GM21576 (cell line): Measurements from ENCODE around the gene ZSWIM6.

Experiments used
- ATAC-seq: cut with Tn5 transposase; IDR thresholded peaks from one replicate; pipeline ENCODE4 v1.9.1; 2021; ENCODE audit warnings: mild to moderate bottlenecking, moderate library complexity; ENCODE audit not compliant: unreplicated experiment

The ZSWIM6 gene

GRCh38 chr5:61526207-61526519 lies 194.1 kb downstream of the ZSWIM6 start:
- no peak for ATAC-seq

- no peak for ATAC-seq
Measured at GRCh38 chr5:61532983-61533382, 200.9 kb downstream of the ZSWIM6 start.

- ATAC-seq = peak; percentile 88
Measured at GRCh38 chr5:61534481-61535267, 202.6 kb downstream of the ZSWIM6 start.

GRCh38 chr5:61535828-61536227 lies 203.8 kb downstream of the ZSWIM6 start:
- no peak for ATAC-seq

- no peak for ATAC-seq
Measured at GRCh38 chr5:61536922-61537321, 204.9 kb downstream of the ZSWIM6 start.

- no peak for ATAC-seq
Measured at GRCh38 chr5:61538722-61539501, 206.9 kb downstream of the ZSWIM6 start.

- no peak for ATAC-seq
Measured at GRCh38 chr5:61549530-61549929, 217.5 kb downstream of the ZSWIM6 start.

GRCh38 chr5:61551637-61552313 lies 219.7 kb downstream of the ZSWIM6 start:
- ATAC-seq = no peak

- ATAC-seq = no peak
Measured at GRCh38 chr5:61559146-61559545, 227.1 kb downstream of the ZSWIM6 start.

GRCh38 chr5:61559722-61560121 lies 227.7 kb downstream of the ZSWIM6 start:
- ATAC-seq = no peak

- ATAC-seq = no peak
Measured at GRCh38 chr5:61563401-61563800, 231.3 kb downstream of the ZSWIM6 start.

- no peak for ATAC-seq
Measured at GRCh38 chr5:61567337-61567736, 235.3 kb downstream of the ZSWIM6 start.

- no peak for ATAC-seq
Measured at GRCh38 chr5:61569353-61569752, 237.3 kb downstream of the ZSWIM6 start.

- no peak for ATAC-seq
Measured at GRCh38 chr5:61570767-61571166, 238.7 kb downstream of the ZSWIM6 start.

- ATAC-seq = no peak
Measured at GRCh38 chr5:61572959-61573358, 240.9 kb downstream of the ZSWIM6 start.

GRCh38 chr5:61575103-61575502 lies 243.0 kb downstream of the ZSWIM6 start:
- no peak for ATAC-seq

- ATAC-seq = no peak
Measured at GRCh38 chr5:61575581-61575980, 243.5 kb downstream of the ZSWIM6 start.

GRCh38 chr5:61576556-61576955 lies 244.5 kb downstream of the ZSWIM6 start:
- ATAC-seq = no peak

- no peak for ATAC-seq
Measured at GRCh38 chr5:61578858-61579503, 246.9 kb downstream of the ZSWIM6 start.

- ATAC-seq = no peak
Measured at GRCh38 chr5:61582205-61582820, 250.3 kb downstream of the ZSWIM6 start.

GRCh38 chr5:61582887-61583286 lies 250.8 kb downstream of the ZSWIM6 start:
- ATAC-seq = no peak
